DND-41 (cell line): ENCODE data around the gene RAB3GAP2.

Experiments used
- ATAC-seq: fragments of 200-7000 bp; cut with Tn5 transposase; 3 replicates; pipeline ENCODE4 v1.9.1; 2021; ENCODE audit warnings: low read depth; ENCODE audit not compliant: insufficient read depth
- DNase-seq: peaks from one replicate; pipeline ENCODE4 v3.0.0-alpha.2; 2020
- H2AFZ ChIP-seq: 2 replicates; pipeline ENCODE4 v1.6.0; 2012; ENCODE audit warnings: low read depth, low read length
- H3K27ac ChIP-seq: 2 replicates; pipeline ENCODE4 v1.5.1; 2012; ENCODE audit warnings: low read length, inconsistent platforms
- H3K27me3 ChIP-seq: fragments of 200-600 bp; sonication (generic); 2 replicates; pipeline ENCODE4 v1.6.0; 2012; ENCODE audit warnings: low read length, mild to moderate bottlenecking, inconsistent platforms; ENCODE audit not compliant: insufficient read depth, poor library complexity
- H3K36me3 ChIP-seq: 2 replicates; pipeline ENCODE4 v1.5.1; 2012; ENCODE audit warnings: low read length, inconsistent platforms; ENCODE audit not compliant: insufficient read depth
- H3K4me1 ChIP-seq: 2 replicates; pipeline ENCODE4 v1.5.1; 2012; ENCODE audit warnings: mild to moderate bottlenecking, low read length; ENCODE audit not compliant: insufficient read depth
- H3K4me2 ChIP-seq: 2 replicates; pipeline ENCODE4 v1.6.0; 2012; ENCODE audit warnings: mild to moderate bottlenecking, moderate library complexity, low read length, inconsistent platforms; ENCODE audit not compliant: insufficient read depth
- H3K4me3 ChIP-seq, 2 experiments: fragments of 200-600 bp in 1 of 2; shearing (Covaris generic) in 1 of 2; 2 replicates each; pipeline ENCODE4 v1.5.1; 2012 to 2016; ENCODE audit warnings: inconsistent platforms in 2 of 2, low read length in 2 of 2, mild to moderate bottlenecking in 2 of 2, low read depth in 1 of 2, moderate library complexity in 1 of 2
- H3K79me2 ChIP-seq: 2 replicates; pipeline ENCODE4 v1.6.0; 2012; ENCODE audit warnings: low read length, inconsistent platforms; ENCODE audit not compliant: insufficient read depth
- H3K9ac ChIP-seq: 2 replicates; pipeline ENCODE4 v1.6.0; 2012; ENCODE audit warnings: low read depth, mild to moderate bottlenecking, inconsistent platforms, low read length, moderate library complexity
- H3K9me3 ChIP-seq: 2 replicates; pipeline ENCODE4 v1.5.1; 2012; ENCODE audit warnings: low read length, moderate library complexity, mild to moderate bottlenecking, inconsistent platforms; ENCODE audit not compliant: insufficient read depth, severe bottlenecking
- H4K20me1 ChIP-seq: 2 replicates; pipeline ENCODE4 v1.6.0; 2012; ENCODE audit warnings: low read length; ENCODE audit not compliant: insufficient read depth
- EZH2 ChIP-seq: IDR thresholded peaks from 3 replicates; pipeline ENCODE4 v1.6.1; 2012; ENCODE audit warnings: borderline replicate concordance, low read depth, mild to moderate bottlenecking, moderate library complexity, low read length, inconsistent platforms; ENCODE audit not compliant: severe bottlenecking
- TF ChIP-seq, protein P1 (sequence below): IDR thresholded peaks from 2 replicates; pipeline ENCODE4 v1.5.1; 2012; ENCODE audit warnings: borderline replicate concordance, low read length, moderate library complexity, mild to moderate bottlenecking; ENCODE audit not compliant: poor library complexity, severe bottlenecking; ENCODE audit errors: extremely low read depth

Gene RAB3GAP2

DNA sequence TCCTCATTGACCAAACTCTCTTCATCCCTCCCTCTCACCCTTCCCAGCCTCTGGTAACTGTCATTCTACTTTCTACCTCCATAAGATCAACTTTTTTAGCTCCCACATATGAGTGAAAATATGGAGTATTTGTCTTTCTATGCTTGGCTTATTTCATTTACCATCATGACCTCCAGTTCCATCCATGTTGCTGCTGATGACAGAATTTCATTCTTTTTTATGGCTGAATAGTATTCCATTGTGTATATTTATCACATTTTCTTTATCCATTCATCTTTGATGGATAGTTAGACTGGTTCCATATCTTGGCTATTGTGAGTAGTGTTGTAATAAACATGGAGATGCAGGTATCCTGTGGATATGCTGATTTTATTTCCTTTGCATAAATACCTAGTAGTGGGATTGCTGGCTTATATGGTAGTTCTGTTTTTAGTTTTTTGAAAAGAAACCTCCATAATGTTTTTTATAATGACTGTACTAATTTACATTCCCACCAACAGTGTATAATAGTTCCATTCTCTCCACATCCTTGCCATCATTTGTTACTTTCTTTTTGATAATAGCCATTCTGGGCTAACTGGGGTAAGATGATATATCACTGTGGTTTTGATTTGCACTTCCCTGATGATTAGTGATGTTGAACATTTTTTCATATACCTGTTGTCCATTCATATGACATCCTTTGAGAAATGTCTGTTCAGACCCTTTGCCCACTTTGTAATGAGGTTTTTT lies 142.6 kb downstream of the RAB3GAP2 start:
- Histone ChIP-seq H2AFZ (no peak overlapping the region), H3K79me2 (0 out of 2 replicates have a peak, but pooled peaks cover 4% of the 10 kb centered on the region), H3K9ac (no peak overlapping the region), H3K9me3 (no peaks in the 10 kb centered on the region), H4K20me1 (no peaks in the 10 kb centered on the region), H3K4me1 (no peaks in the 10 kb centered on the region), H3K36me3 (peaks cover 66% of the 10 kb centered on the region), H3K27me3 (no peaks in the 10 kb centered on the region), H3K4me3 (no peak overlapping the region), H3K27ac (no peak overlapping the region), H3K4me2 (no peak overlapping the region)
- no peak for DNase-seq
- ATAC-seq: no peak
- no peak for TF ChIP-seq EZH2
- TF ChIP-seq, protein P1, sequence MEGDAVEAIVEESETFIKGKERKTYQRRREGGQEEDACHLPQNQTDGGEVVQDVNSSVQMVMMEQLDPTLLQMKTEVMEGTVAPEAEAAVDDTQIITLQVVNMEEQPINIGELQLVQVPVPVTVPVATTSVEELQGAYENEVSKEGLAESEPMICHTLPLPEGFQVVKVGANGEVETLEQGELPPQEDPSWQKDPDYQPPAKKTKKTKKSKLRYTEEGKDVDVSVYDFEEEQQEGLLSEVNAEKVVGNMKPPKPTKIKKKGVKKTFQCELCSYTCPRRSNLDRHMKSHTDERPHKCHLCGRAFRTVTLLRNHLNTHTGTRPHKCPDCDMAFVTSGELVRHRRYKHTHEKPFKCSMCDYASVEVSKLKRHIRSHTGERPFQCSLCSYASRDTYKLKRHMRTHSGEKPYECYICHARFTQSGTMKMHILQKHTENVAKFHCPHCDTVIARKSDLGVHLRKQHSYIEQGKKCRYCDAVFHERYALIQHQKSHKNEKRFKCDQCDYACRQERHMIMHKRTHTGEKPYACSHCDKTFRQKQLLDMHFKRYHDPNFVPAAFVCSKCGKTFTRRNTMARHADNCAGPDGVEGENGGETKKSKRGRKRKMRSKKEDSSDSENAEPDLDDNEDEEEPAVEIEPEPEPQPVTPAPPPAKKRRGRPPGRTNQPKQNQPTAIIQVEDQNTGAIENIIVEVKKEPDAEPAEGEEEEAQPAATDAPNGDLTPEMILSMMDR: no peak

DNA sequence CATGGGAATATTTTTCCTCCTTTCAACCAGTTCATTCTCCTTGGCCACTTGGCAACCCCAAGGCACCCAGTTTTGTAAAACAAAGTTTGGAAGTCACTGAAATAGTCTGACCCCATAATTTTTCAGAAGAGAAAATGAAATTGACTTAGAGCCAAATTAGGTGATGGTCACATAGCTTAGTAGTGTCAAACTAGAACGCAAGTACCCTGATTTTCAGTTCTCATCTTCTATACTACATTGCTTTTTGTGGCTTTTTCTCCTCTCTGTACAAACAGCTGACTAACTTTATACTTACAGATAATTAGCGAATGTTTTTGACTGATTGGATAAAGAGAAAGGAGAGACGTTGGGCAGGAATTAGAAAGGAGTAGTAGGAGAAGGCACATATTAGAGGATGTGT lies 145.2 kb downstream of the RAB3GAP2 start:
- Histone ChIP-seq H4K20me1 (no peaks in the 10 kb centered on the region), H3K27me3 (no peaks in the 10 kb centered on the region), H3K9ac (no peak overlapping the region), H3K79me2 (0 out of 2 replicates have a peak, but pooled peaks cover 2% of the 10 kb centered on the region), H2AFZ (no peak overlapping the region), H3K4me3 (no peak overlapping the region), H3K9me3 (no peaks in the 10 kb centered on the region), H3K36me3 (peaks cover 55% of the 10 kb centered on the region), H3K4me1 (no peaks in the 10 kb centered on the region), H3K4me2 (no peak overlapping the region), H3K27ac (no peak overlapping the region)
- TF ChIP-seq EZH2: no peak
- TF ChIP-seq, protein P1: no peak
- ATAC-seq (no peak), DNase-seq (no peak)

DNA sequence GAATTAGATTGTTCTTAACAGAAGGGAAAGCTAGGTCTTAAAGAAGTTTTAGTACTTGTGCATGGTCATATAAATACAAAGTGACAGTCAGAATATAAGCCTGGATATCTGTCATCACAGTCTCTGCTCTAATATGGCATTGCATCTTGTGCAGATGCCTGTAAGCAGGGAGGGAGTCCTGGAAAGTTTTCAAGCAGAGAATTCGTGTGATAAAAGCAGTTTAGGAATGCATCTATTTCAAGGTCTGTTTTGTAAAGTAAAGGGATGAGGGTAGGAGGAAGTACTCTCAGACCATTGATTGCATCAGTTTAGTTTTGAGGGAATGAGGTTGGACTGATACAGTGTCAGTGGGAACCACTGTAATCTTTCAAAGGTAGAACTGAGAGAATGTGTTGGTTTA lies 147.7 kb downstream of the RAB3GAP2 start:
- TF ChIP-seq, protein P1: no peak
- TF ChIP-seq EZH2: no peak
- Histone ChIP-seq H2AFZ (no peak overlapping the region), H4K20me1 (no peaks in the 10 kb centered on the region), H3K27ac (no peak overlapping the region), H3K9ac (no peak overlapping the region), H3K36me3 (peaks cover 55% of the 10 kb centered on the region), H3K27me3 (no peaks in the 10 kb centered on the region), H3K4me3 (no peak overlapping the region), H3K9me3 (no peaks in the 10 kb centered on the region), H3K4me2 (no peak overlapping the region), H3K79me2 (peaks cover 2% of the 10 kb centered on the region; the same call in 1 of the 2 replicates), H3K4me1 (no peaks in the 10 kb centered on the region)
- DNase-seq (no peak), ATAC-seq (no peak)
